SKM-1 (cell line): ENCODE data around the gene CTTNBP2.

Experiments used
- DNase-seq: peaks from one replicate; lab custom pipeline; 2025; ENCODE audit not compliant: unreplicated experiment; lab: John Stamatoyannopoulos, UW

CTTNBP2 gene

GRCh38 chr7:117829450-117830117, 43.7 kb downstream of the CTTNBP2 start:
- DNase-seq = no peak

GRCh38 chr7:117828825-117829224, 44.4 kb downstream of the CTTNBP2 start:
- DNase-seq = no peak

GRCh38 chr7:117827862-117828261, 45.4 kb downstream of the CTTNBP2 start:
- no peak for DNase-seq

GRCh38 chr7:117825132-117825531, 48.1 kb downstream of the CTTNBP2 start:
- no peak for DNase-seq

- no peak for DNase-seq
These were observed 48.6 kb downstream of the CTTNBP2 start for GRCh38 chr7:117824592-117824991.

- no peak for DNase-seq
These were observed 53.7 kb downstream of the CTTNBP2 start for GRCh38 chr7:117819558-117819957.

GRCh38 chr7:117818232-117818631, 55.0 kb downstream of the CTTNBP2 start:
- no peak for DNase-seq

GRCh38 chr7:117816727-117817126, 56.5 kb downstream of the CTTNBP2 start:
- DNase-seq = no peak

GRCh38 chr7:117811696-117812095, 61.5 kb downstream of the CTTNBP2 start:
- no peak for DNase-seq

GRCh38 chr7:117810642-117811512, 62.4 kb downstream of the CTTNBP2 start:
- DNase-seq = no peak

GRCh38 chr7:117809958-117810357, 63.3 kb downstream of the CTTNBP2 start:
- DNase-seq = no peak

- DNase-seq = no peak
These were observed 64.1 kb downstream of the CTTNBP2 start for GRCh38 chr7:117808910-117809705.

- DNase-seq = no peak
These were observed 64.9 kb downstream of the CTTNBP2 start for GRCh38 chr7:117808341-117808757.

- DNase-seq = no peak
These were observed 65.6 kb downstream of the CTTNBP2 start for GRCh38 chr7:117807676-117808075.

GRCh38 chr7:117806011-117806410, 67.2 kb downstream of the CTTNBP2 start:
- DNase-seq = no peak

GRCh38 chr7:117805241-117805640, 68.0 kb downstream of the CTTNBP2 start:
- no peak for DNase-seq

GRCh38 chr7:117803476-117803875, 69.8 kb downstream of the CTTNBP2 start:
- no peak for DNase-seq

GRCh38 chr7:117802660-117803059, 70.6 kb downstream of the CTTNBP2 start:
- DNase-seq = no peak

GRCh38 chr7:117800841-117801240, 72.4 kb downstream of the CTTNBP2 start:
- DNase-seq = no peak

GRCh38 chr7:117800406-117800805, 72.8 kb downstream of the CTTNBP2 start:
- no peak for DNase-seq

- no peak for DNase-seq
These were observed 76.4 kb downstream of the CTTNBP2 start for GRCh38 chr7:117796889-117797288.

GRCh38 chr7:117793976-117794375, 79.3 kb downstream of the CTTNBP2 start:
- DNase-seq = no peak
